ENCODE data around the gene USF2. TPM values are rescaled to one million over a fixed set of nuclear protein-coding genes. Genes with fewer than 3 reads are reported as not detected.
A peak's percentile ranks its signal among the peaks of the same experiment; 100 is the strongest.

Gene USF2
- total and polyA plus RNA-seq, 8 donors = 26.8 to 109 (median 86.0) TPM

GRCh38 chr19:35266520-35267352 lies 2.0 kb upstream of the USF2 start:
- peak overlapping the region; percentile 66 to 84 (median 75) for H3K4me3 ChIP-seq
- no peaks in the 10 kb centered on the region for H3K27me3 ChIP-seq
- peak in 1 of 2 donors; percentile 54 for DNase-seq
- peaks cover 16 to 61% (median 31%) of the 10 kb centered on the region in 4 donors for H3K36me3 ChIP-seq
- peak overlapping the region; percentile 93 to 96 (median 95) for H3K27ac ChIP-seq
- 34 to 74% (median 36%) methylated on average over 8 to 39 of the region's 39 CpGs for WGBS, 5 donors
- intact Hi-C loops (cut with DNase I; ENCODE audit: low total_unique reads) = loop anchor here (10.0 kb wide), 1 partner anchor 122 kb away; the partner anchor contains the start of gene FXYD7
- TF ChIP-seq POLR2A (IDR thresholded peaks at IDR 0.05) = no peak
- TF ChIP-seq EP300 (IDR thresholded peaks at IDR 0.05) = no peak
- TF ChIP-seq POLR2AphosphoS5 (IDR thresholded peaks at IDR 0.05) = no peak
- no peak for TF ChIP-seq CTCF (IDR thresholded peaks at IDR 0.05)
- peaks cover 19 to 71% (median 60%) of the 10 kb centered on the region in 4 donors for H3K4me1 ChIP-seq
- no peaks in the 10 kb centered on the region for H3K9me3 ChIP-seq

GRCh38 chr19:35267353-35267817 lies 1.4 kb upstream of the USF2 start:
- Histone ChIP-seq H3K27me3 (no peaks in the 10 kb centered on the region), H3K36me3 (peaks cover 22 to 61% (median 36%) of the 10 kb centered on the region in 4 donors), H3K9me3 (no peaks in the 10 kb centered on the region), H3K4me3 (peak overlapping the region; percentile 66 to 84 (median 75)), H3K4me1 (peaks cover 17 to 71% (median 57%) of the 10 kb centered on the region in 4 donors), H3K27ac (peak overlapping the region; percentile 93 to 96 (median 95))
- WGBS, 5 donors = 0 to 2% (median 1%) methylated on average over 19 to 40 of the region's 40 CpGs
- intact Hi-C loops (cut with DNase I; ENCODE audit: low total_unique reads) = loop anchor here (10.0 kb wide), 1 partner anchor 123 kb away; the partner anchor contains the start of gene FXYD7
- peak in 1 of 2 donors; percentile 74 for DNase-seq
- TF ChIP-seq POLR2AphosphoS5 (IDR thresholded peaks at IDR 0.05) = no peak
- TF ChIP-seq EP300 (IDR thresholded peaks at IDR 0.05) = no peak
- TF ChIP-seq CTCF (IDR thresholded peaks at IDR 0.05) = peak in 1 of 7 experiments; percentile 8
- TF ChIP-seq POLR2A (IDR thresholded peaks at IDR 0.05) = no peak

- H3K36me3 ChIP-seq = peaks cover 22 to 61% (median 40%) of the 10 kb centered on the region in 4 donors
- TF ChIP-seq POLR2AphosphoS5 (IDR thresholded peaks at IDR 0.05) (peak in 2 of 3 donors; percentile 47 to 54), CTCF (IDR thresholded peaks at IDR 0.05) (no peak)
- no peaks in the 10 kb centered on the region for H3K27me3 ChIP-seq
- 0 to 1% (median 0%) methylated on average over 39 to 100 of the region's 100 CpGs for WGBS, 5 donors
- peaks cover 17 to 71% (median 53%) of the 10 kb centered on the region in 4 donors for H3K4me1 ChIP-seq
- peak overlapping the region; percentile 66 to 84 (median 75) for H3K4me3 ChIP-seq
- H3K9me3 ChIP-seq = no peaks in the 10 kb centered on the region
- peak; percentile 78 to 94 for DNase-seq
- peak overlapping the region; percentile 93 to 96 (median 95) for H3K27ac ChIP-seq
- intact Hi-C loops (cut with DNase I; ENCODE audit: low total_unique reads) = loop anchor here (10.0 kb wide), 1 partner anchor 123 kb away; the partner anchor contains the start of gene FXYD7
Observed at GRCh38 chr19:35267818-35268535, 785 bp upstream of the USF2 start.

Data from stomach (tissue), 9 donors.